NCI-H510A (cell line): ENCODE measurements around the gene THBS1.

Experiments used
- DNase-seq: peaks from one replicate; lab custom pipeline; 2025; lab: John Stamatoyannopoulos, UW

THBS1 gene

GRCh38 chr15:39580485-39581241 lies at the start of gene THBS1:
Gene THBS1, plus strand, starts transcription at chr15:39581079. Its CDS starts 779 bp downstream, at chr15:39581858.
- DNase-seq = no peak

GRCh38 chr15:39534996-39535395 lies 45.9 kb upstream of the THBS1 start:
- no peak for DNase-seq

GRCh38 chr15:39535466-39535865 lies 45.4 kb upstream of the THBS1 start:
- DNase-seq = no peak

- no peak for DNase-seq
Measured at GRCh38 chr15:39538936-39539335, 41.9 kb upstream of the THBS1 start.

GRCh38 chr15:39539466-39539865 lies 41.4 kb upstream of the THBS1 start:
- no peak for DNase-seq

GRCh38 chr15:39539973-39540558 lies 40.8 kb upstream of the THBS1 start:
- DNase-seq = no peak

GRCh38 chr15:39542385-39543065 lies 38.4 kb upstream of the THBS1 start:
- no peak for DNase-seq

GRCh38 chr15:39543651-39544050 lies 37.2 kb upstream of the THBS1 start:
- no peak for DNase-seq

GRCh38 chr15:39546842-39547241 lies 34.0 kb upstream of the THBS1 start:
- DNase-seq = no peak

GRCh38 chr15:39548561-39548960 lies 32.3 kb upstream of the THBS1 start:
- DNase-seq = no peak

GRCh38 chr15:39549912-39550311 lies 31.0 kb upstream of the THBS1 start:
- DNase-seq = no peak

GRCh38 chr15:39551476-39551875 lies 29.4 kb upstream of the THBS1 start:
- DNase-seq = no peak

- DNase-seq = no peak
Measured at GRCh38 chr15:39552556-39552955, 28.3 kb upstream of the THBS1 start.

GRCh38 chr15:39553947-39554693 lies 26.8 kb upstream of the THBS1 start:
- DNase-seq = no peak

GRCh38 chr15:39554746-39555387 lies 26.0 kb upstream of the THBS1 start:
- DNase-seq = no peak

- DNase-seq = no peak
Measured at GRCh38 chr15:39555885-39556284, 25.0 kb upstream of the THBS1 start.

GRCh38 chr15:39556461-39556860 lies 24.4 kb upstream of the THBS1 start:
- DNase-seq = peak; percentile 14

- no peak for DNase-seq
Measured at GRCh38 chr15:39558421-39558820, 22.5 kb upstream of the THBS1 start.

- no peak for DNase-seq
Measured at GRCh38 chr15:39564972-39565665, 15.8 kb upstream of the THBS1 start.

GRCh38 chr15:39565851-39566250 lies 15.0 kb upstream of the THBS1 start:
- DNase-seq = no peak

- DNase-seq = no peak
Measured at GRCh38 chr15:39573287-39573686, 7.6 kb upstream of the THBS1 start.
